ENCODE results near the gene HERC3.

GRCh38 chr4:88698519-88698918 is 106.2 kb downstream of the HERC3 start:
- TF ChIP-seq, protein P1, sequence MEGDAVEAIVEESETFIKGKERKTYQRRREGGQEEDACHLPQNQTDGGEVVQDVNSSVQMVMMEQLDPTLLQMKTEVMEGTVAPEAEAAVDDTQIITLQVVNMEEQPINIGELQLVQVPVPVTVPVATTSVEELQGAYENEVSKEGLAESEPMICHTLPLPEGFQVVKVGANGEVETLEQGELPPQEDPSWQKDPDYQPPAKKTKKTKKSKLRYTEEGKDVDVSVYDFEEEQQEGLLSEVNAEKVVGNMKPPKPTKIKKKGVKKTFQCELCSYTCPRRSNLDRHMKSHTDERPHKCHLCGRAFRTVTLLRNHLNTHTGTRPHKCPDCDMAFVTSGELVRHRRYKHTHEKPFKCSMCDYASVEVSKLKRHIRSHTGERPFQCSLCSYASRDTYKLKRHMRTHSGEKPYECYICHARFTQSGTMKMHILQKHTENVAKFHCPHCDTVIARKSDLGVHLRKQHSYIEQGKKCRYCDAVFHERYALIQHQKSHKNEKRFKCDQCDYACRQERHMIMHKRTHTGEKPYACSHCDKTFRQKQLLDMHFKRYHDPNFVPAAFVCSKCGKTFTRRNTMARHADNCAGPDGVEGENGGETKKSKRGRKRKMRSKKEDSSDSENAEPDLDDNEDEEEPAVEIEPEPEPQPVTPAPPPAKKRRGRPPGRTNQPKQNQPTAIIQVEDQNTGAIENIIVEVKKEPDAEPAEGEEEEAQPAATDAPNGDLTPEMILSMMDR (conservative IDR thresholded peaks at IDR 0.05), result no peak
- no peak for TF ChIP-seq EZH2 (IDR thresholded peaks at IDR 0.05; ENCODE audit: low read depth)
